K562 (cell line): ENCODE measurements around the gene OR7A10.

Experiments used
- CTCF ChIP-seq, 3 experiments: IDR thresholded peaks in 2 of 3; conservative IDR thresholded peaks in 1 of 3; 2 replicates each; pipeline ENCODE4 v1.5.1; 2011 to 2012; ENCODE audit warnings: low read length in 3 of 3, mild to moderate bottlenecking in 3 of 3, control low read depth in 2 of 3, improper control_type of control experiment in 1 of 3, inconsistent platforms in 1 of 3, low read depth in 1 of 3, mixed read lengths in 1 of 3, moderate library complexity in 1 of 3; ENCODE audit not compliant: insufficient read depth in 2 of 3
- E2F4 ChIP-seq: sonication (generic); formaldehyde crosslinking; IDR thresholded peaks from 2 replicates; pipeline ENCODE4 v1.8.0; 2022; ENCODE audit warnings: mild to moderate bottlenecking, low read depth, missing genetic modification reagents
- NR3C1 ChIP-seq: sonication (generic); formaldehyde crosslinking; IDR thresholded peaks from 2 replicates; pipeline ENCODE4 v1.8.1; 2022; ENCODE audit warnings: missing genetic modification reagents
- POLR2A ChIP-seq: fragments of 450-650 bp; conservative IDR thresholded peaks from 2 replicates; pipeline ENCODE4 v1.6.1; 2016
- RFX7 ChIP-seq: fragments of 250-450 bp; sonication (Bioruptor Pico); IDR thresholded peaks from 2 replicates; pipeline ENCODE4 v1.5.1; 2021; ENCODE audit warnings: mild to moderate bottlenecking
- RNF2 ChIP-seq: sonication (generic); IDR thresholded peaks from 2 replicates; pipeline ENCODE4 v1.6.1; 2016
- STAT5B ChIP-seq: fragments of 250-450 bp; sonication (Bioruptor Pico); IDR thresholded peaks from 2 replicates; pipeline ENCODE4 v1.8.0; 2021; ENCODE audit warnings: mild to moderate bottlenecking, inconsistent platforms
- TARDBP ChIP-seq: fragments of 450-650 bp; IDR thresholded peaks from 2 replicates; pipeline ENCODE4 v1.6.1; 2016
- ZBTB33 ChIP-seq: sonication (generic); formaldehyde crosslinking; IDR thresholded peaks from 2 replicates; pipeline ENCODE4 v1.8.1; 2023; ENCODE audit warnings: mild to moderate bottlenecking, missing genetic modification reagents
- ZNF165 ChIP-seq: fragments of 250-450 bp; sonication (Bioruptor Pico); IDR thresholded peaks from 2 replicates; pipeline ENCODE4 v1.4.0; 2020; ENCODE audit warnings: borderline replicate concordance
- ZNF395 ChIP-seq: fragments of 200-800 bp; sonication (Bioruptor generic); IDR thresholded peaks from 2 replicates; pipeline ENCODE4 v1.6.1; 2017; ENCODE audit warnings: missing genetic modification characterization, missing compliant biosample characterization
- ZNF444 ChIP-seq: fragments of 250-450 bp; sonication (Bioruptor Pico); IDR thresholded peaks from 2 replicates; pipeline ENCODE4 v1.4.0; 2020; ENCODE audit warnings: mild to moderate bottlenecking, moderate library complexity
- ZNF764 ChIP-seq: fragments of 250-450 bp; sonication (Bioruptor Pico); IDR thresholded peaks from 2 replicates; pipeline ENCODE4 v1.4.0; 2020; ENCODE audit warnings: low read depth, mild to moderate bottlenecking, moderate library complexity

- TF ChIP-seq RNF2, result no peak
- no peak for TF ChIP-seq NR3C1
- no peak for TF ChIP-seq CTCF (IDR thresholded peaks at IDR 0.05 in 2 of 3, conservative IDR thresholded peaks at IDR 0.05 in 1 of 3; ENCODE audit: insufficient read depth in 2 of 3, low read depth in 1 of 3, low read length in 3 of 3)
- TF ChIP-seq TARDBP, result no peak
- TF ChIP-seq POLR2A, result no peak
- TF ChIP-seq ZNF444, result no peak
- TF ChIP-seq E2F4 (CRISPR knock-in tag), result no peak
- no peak for TF ChIP-seq STAT5B
- TF ChIP-seq ZNF165 (CRISPR knock-in tag), result no peak
- TF ChIP-seq ZNF764 (CRISPR knock-in tag), result no peak
- TF ChIP-seq ZBTB33 (CRISPR knock-in tag), result no peak
- no peak for TF ChIP-seq RFX7 (CRISPR knock-in tag)
- TF ChIP-seq ZNF395 (CRISPR knock-in tag), result no peak
Observed at GRCh38 chr19:14830702-14831101, 18.0 kb downstream of the OR7A10 start.
